Testis (tissue), 3 donors: ENCODE measurements around the gene ASB2. TPM values are rescaled to one million over a fixed set of nuclear protein-coding genes. Genes with fewer than 3 reads are reported as not detected.

Source experiments
- DNase-seq: peaks from one replicate; pipeline ENCODE4 v3.0.0-alpha.2; 2019
- H3K27ac ChIP-seq, 2 donors: fragments of 200-600 bp; sonication (generic); one replicate each; pipeline ENCODE4 v1.5.1; 2019
- H3K27me3 ChIP-seq: fragments of 200-600 bp; sonication (generic); one replicate; pipeline ENCODE4 v1.5.1; 2019
- H3K36me3 ChIP-seq: fragments of 200-600 bp; sonication (generic); one replicate; pipeline ENCODE4 v1.5.1; 2017; ENCODE audit warnings: low read depth; ENCODE audit errors: missing control alignments
- H3K4me1 ChIP-seq: fragments of 200-600 bp; sonication (generic); one replicate; pipeline ENCODE4 v1.5.1; 2019
- H3K4me3 ChIP-seq, 2 donors: fragments of 200-600 bp; sonication (generic); one replicate each; pipeline ENCODE4 v1.5.1; 2017 to 2019
- H3K9me3 ChIP-seq: fragments of 200-600 bp; sonication (generic); one replicate; pipeline ENCODE4 v1.5.1; 2017
- POLR2A ChIP-seq: fragments of 450-650 bp; IDR thresholded peaks from one replicate; pipeline ENCODE4 v1.6.1; 2017; ENCODE audit warnings: antibody characterized with exemption, mild to moderate bottlenecking, moderate library complexity
- WGBS, 2 donors: methylation state at CpG; one replicate each; pipeline ENCODE4 v1.1.5; 2018; 5-methylcytosine and 5-hydroxymethylcytosine counted together
- intact Hi-C: fragments of 100-400 bp; cut with DNase I; formaldehyde crosslinking; loops from one replicate; pipeline ENCODE4 v1.15.1; 2023; ENCODE audit warnings: low total_unique reads
- polyA plus RNA-seq: library from polyadenylated mRNA; stranded (reverse); fragments of 350-450 nt; fragmentation: Illumina TruSeq; extraction: RNeasy Lipid Tissue Mini Kit (QIAGEN cat#74804); gene quantifications from one replicate; pipeline ENCODE4 v1.2.3, GENCODE V29; 2014; ENCODE audit warnings: low read depth, low replicate concordance; ENCODE audit not compliant: insufficient read depth
- total RNA-seq, 2 donors: library from RNA; depleted of rRNA; stranded (reverse); fragments of >200 nt; gene quantifications; one replicate each; pipeline ENCODE4 v1.2.3, GENCODE V29; 2016
- TF ChIP-seq, protein P1 (sequence below), 3 experiments: fragments of 450-650 bp in 2 of 3; fragments of 200-600 bp in 1 of 3; sonication (generic) in 1 of 3; IDR thresholded peaks; one replicate each; pipeline ENCODE4 v1.5.1; 2016 to 2019; ENCODE audit warnings: antibody characterized with exemption in 3 of 3, mild to moderate bottlenecking in 2 of 3, moderate library complexity in 1 of 3

Gene ASB2
- total and polyA plus RNA-seq, 3 donors from 2014 or later = 3.5 to 4.3 (median 3.7) TPM

DNA sequence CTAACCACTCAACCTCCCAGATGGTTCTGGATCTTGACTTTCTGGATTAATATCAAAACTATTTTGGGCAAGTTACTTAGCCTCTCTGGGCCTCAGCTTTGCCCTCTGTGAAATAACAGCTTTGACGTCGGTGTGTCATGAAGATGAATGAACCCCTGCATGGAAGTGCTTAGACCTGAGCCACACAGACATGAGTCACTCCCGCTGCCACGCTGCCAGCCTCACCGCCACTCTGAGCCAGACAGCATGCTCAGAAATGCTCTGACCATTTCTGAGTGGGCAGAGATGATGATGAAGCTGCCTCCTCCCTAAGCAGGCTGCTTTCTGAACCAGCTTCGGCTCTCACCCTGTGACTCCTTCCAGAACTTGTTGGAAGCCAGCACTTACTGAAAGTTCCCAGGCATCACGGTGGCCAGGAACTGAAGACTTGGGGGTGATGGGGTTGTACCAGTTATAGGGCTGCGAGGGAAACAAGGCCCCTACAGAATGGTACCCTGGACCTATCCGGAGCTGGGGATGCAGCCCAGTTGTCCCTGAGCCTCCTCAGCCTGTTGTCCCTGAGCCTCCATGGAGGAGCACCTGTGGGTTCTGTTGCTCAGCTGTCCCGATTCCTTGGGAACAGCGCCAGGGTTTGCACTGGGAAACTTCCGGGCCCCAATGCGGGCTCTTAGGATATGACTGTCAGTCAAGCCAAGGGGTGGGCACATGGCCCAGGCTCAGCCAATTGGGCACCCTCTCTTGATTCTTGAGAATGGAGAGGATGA lies 18.7 kb upstream of the ASB2 start:
- H3K27me3 ChIP-seq = no peaks in the 10 kb centered on the region
- WGBS, 2 donors = 59% methylated on average over 4 to 13 of the region's 13 CpGs
- no peaks in the 10 kb centered on the region for H3K36me3 ChIP-seq
- peak; percentile 21 for DNase-seq
- no peak overlapping the region for H3K4me3 ChIP-seq
- TF ChIP-seq, protein P1, sequence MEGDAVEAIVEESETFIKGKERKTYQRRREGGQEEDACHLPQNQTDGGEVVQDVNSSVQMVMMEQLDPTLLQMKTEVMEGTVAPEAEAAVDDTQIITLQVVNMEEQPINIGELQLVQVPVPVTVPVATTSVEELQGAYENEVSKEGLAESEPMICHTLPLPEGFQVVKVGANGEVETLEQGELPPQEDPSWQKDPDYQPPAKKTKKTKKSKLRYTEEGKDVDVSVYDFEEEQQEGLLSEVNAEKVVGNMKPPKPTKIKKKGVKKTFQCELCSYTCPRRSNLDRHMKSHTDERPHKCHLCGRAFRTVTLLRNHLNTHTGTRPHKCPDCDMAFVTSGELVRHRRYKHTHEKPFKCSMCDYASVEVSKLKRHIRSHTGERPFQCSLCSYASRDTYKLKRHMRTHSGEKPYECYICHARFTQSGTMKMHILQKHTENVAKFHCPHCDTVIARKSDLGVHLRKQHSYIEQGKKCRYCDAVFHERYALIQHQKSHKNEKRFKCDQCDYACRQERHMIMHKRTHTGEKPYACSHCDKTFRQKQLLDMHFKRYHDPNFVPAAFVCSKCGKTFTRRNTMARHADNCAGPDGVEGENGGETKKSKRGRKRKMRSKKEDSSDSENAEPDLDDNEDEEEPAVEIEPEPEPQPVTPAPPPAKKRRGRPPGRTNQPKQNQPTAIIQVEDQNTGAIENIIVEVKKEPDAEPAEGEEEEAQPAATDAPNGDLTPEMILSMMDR (IDR thresholded peaks at IDR 0.05) = no peak
- no peak for TF ChIP-seq POLR2A
- intact Hi-C loops = no loop called here
- H3K27ac ChIP-seq = no peak overlapping the region
- H3K4me1 ChIP-seq = peaks cover under 1% of the 10 kb centered on the region
- H3K9me3 ChIP-seq = no peaks in the 10 kb centered on the region

GRCh38 chr14:93993382-93993781 lies 17.0 kb upstream of the ASB2 start:
- H3K4me3 ChIP-seq = no peak overlapping the region
- 77 to 79% methylated on average over 4 to 6 of the region's 6 CpGs for WGBS, 2 donors
- TF ChIP-seq POLR2A = no peak
- TF ChIP-seq, protein P1 (IDR thresholded peaks at IDR 0.05) = no peak
- no peaks in the 10 kb centered on the region for H3K36me3 ChIP-seq
- no peaks in the 10 kb centered on the region for H3K9me3 ChIP-seq
- no peak for DNase-seq
- peaks cover 8% of the 10 kb centered on the region for H3K4me1 ChIP-seq
- no peak overlapping the region for H3K27ac ChIP-seq
- intact Hi-C loops = no loop called here
- no peaks in the 10 kb centered on the region for H3K27me3 ChIP-seq

DNA sequence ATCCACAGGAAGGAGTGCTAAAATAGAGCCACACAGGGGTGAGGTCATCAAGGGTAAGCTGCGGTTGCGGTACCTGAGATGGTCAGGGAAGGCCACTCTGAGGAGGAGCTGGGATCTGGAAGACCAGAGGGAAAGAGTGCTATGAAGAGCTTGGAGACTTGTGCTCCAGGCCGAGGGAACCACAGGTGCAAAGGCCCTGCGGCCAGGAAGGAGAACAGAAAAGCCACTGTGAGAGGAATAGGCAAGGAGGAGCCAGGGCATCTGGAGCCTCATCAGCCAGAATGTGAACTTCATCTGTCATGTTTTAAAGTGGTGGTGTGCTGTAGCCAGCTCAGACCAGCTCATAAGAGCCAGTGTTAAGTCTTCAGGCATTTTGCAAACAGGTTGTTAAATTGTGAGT lies 15.3 kb upstream of the ASB2 start:
- no peak for DNase-seq
- no peak overlapping the region for H3K27ac ChIP-seq
- intact Hi-C loops = no loop called here
- TF ChIP-seq POLR2A = no peak
- TF ChIP-seq, protein P1 (IDR thresholded peaks at IDR 0.05) = no peak
- H3K4me1 ChIP-seq = peaks cover 8% of the 10 kb centered on the region
- no peak overlapping the region for H3K4me3 ChIP-seq
- no peaks in the 10 kb centered on the region for H3K36me3 ChIP-seq
- H3K9me3 ChIP-seq = no peaks in the 10 kb centered on the region
- no peaks in the 10 kb centered on the region for H3K27me3 ChIP-seq
- WGBS, 2 donors = 95 to 97% methylated on average over 4 of the region's 4 CpGs

DNA sequence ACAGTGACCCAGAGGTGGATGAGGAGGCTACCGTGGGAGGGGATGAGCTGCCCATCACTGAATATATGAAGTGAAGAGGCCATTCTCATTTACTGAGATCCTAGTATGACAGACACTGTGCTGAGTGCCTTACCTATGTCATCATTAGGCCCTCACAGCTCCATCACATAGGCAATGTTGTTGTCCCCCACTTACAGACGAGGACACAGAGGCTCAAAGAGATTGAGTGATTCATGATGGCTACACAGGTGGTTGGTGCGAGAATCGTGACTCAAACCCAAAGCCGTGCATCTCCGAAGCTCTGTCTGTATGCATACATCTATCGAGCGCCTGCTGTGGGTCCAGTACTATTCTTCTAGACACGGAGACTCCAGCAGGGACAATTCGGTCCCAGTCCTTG lies 14.8 kb upstream of the ASB2 start:
- Histone ChIP-seq H3K4me3 (no peak overlapping the region), H3K27me3 (no peaks in the 10 kb centered on the region), H3K27ac (no peak overlapping the region), H3K36me3 (no peaks in the 10 kb centered on the region), H3K4me1 (peaks cover 8% of the 10 kb centered on the region), H3K9me3 (no peaks in the 10 kb centered on the region)
- DNase-seq = no peak
- 85 to 93% methylated on average over 10 of the region's 10 CpGs for WGBS, 2 donors
- intact Hi-C loops = no loop called here
- TF ChIP-seq, protein P1 (IDR thresholded peaks at IDR 0.05) = no peak
- TF ChIP-seq POLR2A = no peak

DNA sequence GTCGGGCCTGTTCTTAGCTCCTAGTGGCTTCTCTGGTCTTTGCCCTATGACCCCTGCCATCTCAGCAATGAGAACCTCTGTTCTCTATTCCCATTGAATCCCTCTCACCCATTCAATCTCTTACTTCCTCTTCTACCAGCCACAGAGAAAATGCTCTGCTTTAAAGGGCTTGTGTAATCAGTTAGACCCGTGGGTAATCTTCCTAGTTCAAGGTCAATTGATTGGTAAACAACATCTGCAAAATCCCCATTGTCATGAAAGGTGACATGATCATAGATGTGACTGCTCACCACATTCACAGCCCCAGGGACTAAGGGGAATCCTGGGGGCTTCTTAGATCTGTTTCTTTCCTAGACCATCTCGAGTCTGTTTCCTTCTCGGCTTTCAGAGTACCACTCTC lies 13.6 kb upstream of the ASB2 start:
- TF ChIP-seq POLR2A = no peak
- TF ChIP-seq, protein P1 (IDR thresholded peaks at IDR 0.05) = no peak
- Histone ChIP-seq H3K4me1 (peaks cover 8% of the 10 kb centered on the region), H3K9me3 (no peaks in the 10 kb centered on the region), H3K27ac (no peak overlapping the region), H3K36me3 (no peaks in the 10 kb centered on the region), H3K4me3 (no peak overlapping the region), H3K27me3 (no peaks in the 10 kb centered on the region)
- 45 to 57% methylated on average over 4 of the region's 4 CpGs for WGBS, 2 donors
- intact Hi-C loops = no loop called here
- DNase-seq = no peak
